Stimulated activated CD4-positive, alpha-beta T cell treated with anti-CD3 and anti-CD28 coated beads, Interleukin-1b, Interleukin-23, amount 100 ng/mL, for 24 hours (primary cell): ENCODE data around the gene NFIX.

Experiments used
- DNase-seq, 4 experiments: peaks; one replicate each; pipeline ENCODE4 v3.0.0-alpha.2; 2020; ENCODE audit warnings: low read depth in 4 of 4, low spot score in 1 of 4

NFIX gene

GRCh38 chr19:13054626-13055212, 59.4 kb downstream of the NFIX start:
- DNase-seq: no peak

GRCh38 chr19:13055213-13056051, 60.2 kb downstream of the NFIX start:
- no peak for DNase-seq

GRCh38 chr19:13056052-13056660, 60.9 kb downstream of the NFIX start:
- DNase-seq: no peak

- no peak for DNase-seq
These were observed 61.9 kb downstream of the NFIX start for GRCh38 chr19:13057147-13057572.

GRCh38 chr19:13057744-13058143, 62.5 kb downstream of the NFIX start:
- no peak for DNase-seq

- DNase-seq: no peak
These were observed 63.8 kb downstream of the NFIX start for GRCh38 chr19:13058951-13059660.

- no peak for DNase-seq
These were observed 65.1 kb downstream of the NFIX start for GRCh38 chr19:13060233-13060963.

- peak; percentile 47 to 75 (median 64) for DNase-seq
These were observed 66.0 kb downstream of the NFIX start for GRCh38 chr19:13060964-13061927.

- DNase-seq: no peak
These were observed 67.0 kb downstream of the NFIX start for GRCh38 chr19:13062317-13062716.

- DNase-seq: no peak
These were observed 68.3 kb downstream of the NFIX start for GRCh38 chr19:13063461-13064091.

- no peak for DNase-seq
These were observed 68.8 kb downstream of the NFIX start for GRCh38 chr19:13064092-13064489.

GRCh38 chr19:13066226-13066625, 71.0 kb downstream of the NFIX start:
- DNase-seq: no peak

- no peak for DNase-seq
These were observed 71.9 kb downstream of the NFIX start for GRCh38 chr19:13066933-13067807.

- DNase-seq: no peak
These were observed 73.0 kb downstream of the NFIX start for GRCh38 chr19:13068085-13068846.

- DNase-seq: no peak
These were observed 74.4 kb downstream of the NFIX start for GRCh38 chr19:13069415-13070359.

GRCh38 chr19:13070425-13071140, 75.3 kb downstream of the NFIX start:
- DNase-seq: no peak
